MCF 10A (cell line): ENCODE results near the gene OTOL1. TPM values are rescaled to one million over a fixed set of nuclear protein-coding genes. Genes with fewer than 3 reads are reported as not detected.

Experiments
- BruUV-seq: library from RNA; stranded (reverse); fragments of 400-500 nt; replicated peaks from 2 replicates; lab custom pipeline; 2021; lab: Mats Ljungman, UMichigan
- CTCF ChIA-PET: fragments of 300-600 bp; sonication (Branson Sonifier 250); formaldehyde crosslinking; extraction: SDS; loops from one replicate; lab custom pipeline; 2021; ENCODE audit warnings: antibody characterized with exemption, inconsistent platforms; lab: Yijun Ruan, JAX
- POLR2A ChIA-PET: fragments of 300-600, 350-650 bp; sonication (Branson Sonifier 250); formaldehyde crosslinking; extraction: SDS; loops from one replicate; lab custom pipeline; 2020; ENCODE audit warnings: antibody characterized with exemption, inconsistent platforms; lab: Yijun Ruan, JAX
- DNase-seq: peaks from one replicate; pipeline ENCODE4 v3.0.0-alpha.2; 2018; ENCODE audit not compliant: unreplicated experiment
- H3K27ac Mint-ChIP-seq: one replicate; pipeline ENCODE4 v1.8.0; 2022; ENCODE audit warnings: mild to moderate bottlenecking, low read depth, mixed read lengths; ENCODE audit not compliant: unreplicated experiment
- H3K27me3 Mint-ChIP-seq: one replicate; pipeline ENCODE4 v1.8.0; 2022; ENCODE audit warnings: mixed read lengths; ENCODE audit not compliant: insufficient read depth, unreplicated experiment
- H3K36me3 Mint-ChIP-seq: one replicate; pipeline ENCODE4 v1.8.0; 2022; ENCODE audit warnings: mild to moderate bottlenecking, moderate library complexity, mixed read lengths; ENCODE audit not compliant: insufficient read depth, unreplicated experiment
- H3K4me1 Mint-ChIP-seq: one replicate; pipeline ENCODE4 v1.8.0; 2022; ENCODE audit warnings: mixed read lengths; ENCODE audit not compliant: insufficient read depth, unreplicated experiment
- H3K4me3 Mint-ChIP-seq: one replicate; pipeline ENCODE4 v1.8.0; 2022; ENCODE audit warnings: mild to moderate bottlenecking, moderate library complexity, mixed read lengths; ENCODE audit not compliant: unreplicated experiment
- H3K9me3 Mint-ChIP-seq: one replicate; pipeline ENCODE4 v1.8.0; 2022; ENCODE audit warnings: mixed read lengths; ENCODE audit not compliant: unreplicated experiment
- CTCF ChIP-seq: fragments of 200-600 bp; IDR thresholded peaks from one replicate; pipeline ENCODE4 v1.8.0; 2022; ENCODE audit warnings: antibody characterized with exemption, mild to moderate bottlenecking; ENCODE audit not compliant: unreplicated experiment
- intact Hi-C: fragments of 100-400 bp; cut with micrococcal nuclease; formaldehyde crosslinking; loops from 2 replicates; pipeline ENCODE4 v1.14.1; 2022
- total RNA-seq: library from RNA; stranded (reverse); gene quantifications from 2 replicates; pipeline ENCODE4 v1.2.3, GENCODE V29; 2022

Gene OTOL1
- total RNA-seq, 1 experiment from 2014 or later: not detected

DNA sequence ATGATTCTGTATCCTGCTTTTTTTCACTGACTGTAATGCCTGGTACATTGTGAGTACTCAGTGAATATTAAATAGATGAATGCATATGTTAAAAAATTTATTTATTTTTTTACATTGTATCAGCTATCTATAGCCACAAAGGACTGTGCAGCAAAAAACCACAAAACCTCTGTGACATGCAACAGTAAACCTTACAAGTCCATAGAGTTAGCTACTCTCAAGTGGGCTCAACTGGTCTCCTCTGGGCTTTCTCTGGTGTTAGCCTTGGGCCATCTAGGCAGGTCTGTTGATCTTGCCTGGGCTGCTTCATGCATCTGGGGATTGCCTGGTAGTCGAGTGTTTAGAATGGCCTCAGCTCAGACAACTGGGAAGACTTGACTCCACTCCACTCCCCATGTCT, 35.3 kb downstream of the OTOL1 start:
- TF ChIP-seq CTCF: no peak
- Mint-ChIP-seq H3K36me3 (peaks cover 6% of the 10 kb centered on the region), H3K27me3 (no peaks in the 10 kb centered on the region), H3K9me3 (no peaks in the 10 kb centered on the region), H3K4me1 (no peaks in the 10 kb centered on the region), H3K27ac (no peak overlapping the region), H3K4me3 (no peak overlapping the region)
- DNase-seq: no peak
- no TSS peak for BruUV-seq
- intact Hi-C loops: no loop called here
- ChIA-PET CTCF (no interaction called here), POLR2A (no interaction called here)

DNA sequence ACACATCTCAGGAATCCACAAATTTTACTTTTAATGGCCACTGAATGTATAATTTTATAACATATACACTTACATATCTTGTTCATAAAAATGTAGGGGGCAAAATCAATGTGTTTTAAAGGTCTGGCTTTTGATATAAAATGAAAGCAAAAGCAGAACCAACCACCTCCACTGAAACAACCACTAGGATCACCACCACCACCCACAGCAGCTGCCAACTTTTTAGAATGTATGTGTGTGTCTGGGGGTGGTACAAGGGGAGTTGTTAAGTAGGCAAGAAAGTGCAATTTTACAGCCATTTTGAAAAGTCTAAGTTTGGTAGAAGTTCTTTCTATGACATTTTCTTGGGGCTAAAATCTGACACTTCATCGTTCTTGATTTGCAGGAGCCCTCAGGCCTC, 44.0 kb downstream of the OTOL1 start:
- ChIA-PET CTCF (interaction anchor here (0.6 kb wide), 1 partner anchor 370 kb away, joined by 3 read pairs; no protein-coding TSS in a partner anchor), POLR2A (no interaction called here)
- Mint-ChIP-seq H3K9me3 (no peaks in the 10 kb centered on the region), H3K27me3 (no peaks in the 10 kb centered on the region), H3K27ac (no peak overlapping the region), H3K36me3 (no peaks in the 10 kb centered on the region), H3K4me1 (no peaks in the 10 kb centered on the region), H3K4me3 (no peak overlapping the region)
- intact Hi-C loops: no loop called here
- TF ChIP-seq CTCF: no peak
- BruUV-seq: no TSS peak
- DNase-seq: no peak

GRCh38 chr3:161545824-161546223, 49.2 kb downstream of the OTOL1 start:
- Mint-ChIP-seq H3K4me1 (no peaks in the 10 kb centered on the region), H3K4me3 (no peak overlapping the region), H3K27me3 (no peaks in the 10 kb centered on the region), H3K27ac (no peak overlapping the region), H3K36me3 (no peaks in the 10 kb centered on the region), H3K9me3 (no peaks in the 10 kb centered on the region)
- POLR2A ChIA-PET: no interaction called here
- no peak for TF ChIP-seq CTCF
- intact Hi-C loops: no loop called here
- no TSS peak for BruUV-seq
- no peak for DNase-seq
- CTCF ChIA-PET: no interaction called here

GRCh38 chr3:161548301-161548700, 51.7 kb downstream of the OTOL1 start:
- Mint-ChIP-seq H3K9me3 (no peaks in the 10 kb centered on the region), H3K27ac (no peak overlapping the region)
- BruUV-seq: no TSS peak

More at GRCh38 chr3:161548301-161548700, 51.7 kb downstream of the OTOL1 start:
- Mint-ChIP-seq H3K36me3 (no peaks in the 10 kb centered on the region), H3K27me3 (no peaks in the 10 kb centered on the region), H3K4me1 (no peaks in the 10 kb centered on the region), H3K4me3 (no peak overlapping the region)
- CTCF ChIA-PET: interaction anchor here (0.6 to 0.7 kb wide), 4 partner anchors 13 to 597 kb away, joined by 3 to 4 read pairs (median 3); no protein-coding TSS in a partner anchor
- no peak for DNase-seq
- POLR2A ChIA-PET: no interaction called here
- TF ChIP-seq CTCF: no peak
- intact Hi-C loops: no loop called here
